DND-41 (cell line): ENCODE data around the gene PAPPA.

Experiments
- ATAC-seq: fragments of 200-7000 bp; cut with Tn5 transposase; 3 replicates; pipeline ENCODE4 v1.9.1; 2021; ENCODE audit warnings: low read depth; ENCODE audit not compliant: insufficient read depth
- DNase-seq: peaks from one replicate; pipeline ENCODE4 v3.0.0-alpha.2; 2020
- H2AFZ ChIP-seq: 2 replicates; pipeline ENCODE4 v1.6.0; 2012; ENCODE audit warnings: low read depth, low read length
- H3K27ac ChIP-seq: 2 replicates; pipeline ENCODE4 v1.5.1; 2012; ENCODE audit warnings: low read length, inconsistent platforms
- H3K27me3 ChIP-seq: fragments of 200-600 bp; sonication (generic); 2 replicates; pipeline ENCODE4 v1.6.0; 2012; ENCODE audit warnings: low read length, mild to moderate bottlenecking, inconsistent platforms; ENCODE audit not compliant: insufficient read depth, poor library complexity
- H3K36me3 ChIP-seq: 2 replicates; pipeline ENCODE4 v1.5.1; 2012; ENCODE audit warnings: low read length, inconsistent platforms; ENCODE audit not compliant: insufficient read depth
- H3K4me1 ChIP-seq: 2 replicates; pipeline ENCODE4 v1.5.1; 2012; ENCODE audit warnings: mild to moderate bottlenecking, low read length; ENCODE audit not compliant: insufficient read depth
- H3K4me2 ChIP-seq: 2 replicates; pipeline ENCODE4 v1.6.0; 2012; ENCODE audit warnings: mild to moderate bottlenecking, moderate library complexity, low read length, inconsistent platforms; ENCODE audit not compliant: insufficient read depth
- H3K4me3 ChIP-seq, 2 experiments: fragments of 200-600 bp in 1 of 2; shearing (Covaris generic) in 1 of 2; 2 replicates each; pipeline ENCODE4 v1.5.1; 2012 to 2016; ENCODE audit warnings: inconsistent platforms in 2 of 2, low read length in 2 of 2, mild to moderate bottlenecking in 2 of 2, low read depth in 1 of 2, moderate library complexity in 1 of 2
- H3K79me2 ChIP-seq: 2 replicates; pipeline ENCODE4 v1.6.0; 2012; ENCODE audit warnings: low read length, inconsistent platforms; ENCODE audit not compliant: insufficient read depth
- H3K9ac ChIP-seq: 2 replicates; pipeline ENCODE4 v1.6.0; 2012; ENCODE audit warnings: low read depth, mild to moderate bottlenecking, inconsistent platforms, low read length, moderate library complexity
- H3K9me3 ChIP-seq: 2 replicates; pipeline ENCODE4 v1.5.1; 2012; ENCODE audit warnings: low read length, moderate library complexity, mild to moderate bottlenecking, inconsistent platforms; ENCODE audit not compliant: insufficient read depth, severe bottlenecking
- H4K20me1 ChIP-seq: 2 replicates; pipeline ENCODE4 v1.6.0; 2012; ENCODE audit warnings: low read length; ENCODE audit not compliant: insufficient read depth
- CTCF ChIP-seq: IDR thresholded peaks from 2 replicates; pipeline ENCODE4 v1.5.1; 2012; ENCODE audit warnings: borderline replicate concordance, low read length, moderate library complexity, mild to moderate bottlenecking; ENCODE audit not compliant: poor library complexity, severe bottlenecking; ENCODE audit errors: extremely low read depth
- EZH2 ChIP-seq: IDR thresholded peaks from 3 replicates; pipeline ENCODE4 v1.6.1; 2012; ENCODE audit warnings: borderline replicate concordance, low read depth, mild to moderate bottlenecking, moderate library complexity, low read length, inconsistent platforms; ENCODE audit not compliant: severe bottlenecking

The PAPPA gene

GRCh38 chr9:116378873-116379272, 225.3 kb downstream of the PAPPA start:
- Histone ChIP-seq H3K27ac (no peak overlapping the region), H2AFZ (no peak overlapping the region), H3K4me3 (no peak overlapping the region), H3K9ac (no peak overlapping the region), H3K27me3 (no peaks in the 10 kb centered on the region), H4K20me1 (no peaks in the 10 kb centered on the region), H3K9me3 (no peaks in the 10 kb centered on the region), H3K4me1 (no peaks in the 10 kb centered on the region), H3K4me2 (no peak overlapping the region), H3K36me3 (no peaks in the 10 kb centered on the region), H3K79me2 (no peaks in the 10 kb centered on the region)
- ATAC-seq, result no peak
- TF ChIP-seq CTCF (no peak), EZH2 (no peak)
- no peak for DNase-seq

GRCh38 chr9:116379821-116380220, 226.2 kb downstream of the PAPPA start:
- H3K4me2 ChIP-seq, result no peak overlapping the region
- no peak overlapping the region for H2AFZ ChIP-seq
- H3K9ac ChIP-seq, result no peak overlapping the region
- no peak overlapping the region for H3K27ac ChIP-seq
- H3K9me3 ChIP-seq, result no peaks in the 10 kb centered on the region
- TF ChIP-seq EZH2 (no peak), CTCF (no peak)
- no peak for DNase-seq
- no peaks in the 10 kb centered on the region for H3K36me3 ChIP-seq
- H3K27me3 ChIP-seq, result no peaks in the 10 kb centered on the region
- H3K4me3 ChIP-seq, result no peak overlapping the region
- no peaks in the 10 kb centered on the region for H3K4me1 ChIP-seq
- ATAC-seq, result no peak
- H4K20me1 ChIP-seq, result no peaks in the 10 kb centered on the region
- no peaks in the 10 kb centered on the region for H3K79me2 ChIP-seq

- Histone ChIP-seq H3K27me3 (no peaks in the 10 kb centered on the region), H3K27ac (no peak overlapping the region), H3K4me1 (no peaks in the 10 kb centered on the region), H2AFZ (no peak overlapping the region), H3K4me2 (no peak overlapping the region), H3K36me3 (no peaks in the 10 kb centered on the region), H3K9me3 (no peaks in the 10 kb centered on the region), H4K20me1 (no peaks in the 10 kb centered on the region), H3K9ac (no peak overlapping the region), H3K79me2 (no peaks in the 10 kb centered on the region), H3K4me3 (no peak overlapping the region)
- ATAC-seq (no peak), DNase-seq (no peak)
- TF ChIP-seq EZH2 (no peak), CTCF (no peak)
Measured at GRCh38 chr9:116380496-116380995, 227.0 kb downstream of the PAPPA start.

- Histone ChIP-seq H3K79me2 (no peaks in the 10 kb centered on the region), H3K9ac (no peak overlapping the region), H2AFZ (no peak overlapping the region), H4K20me1 (no peaks in the 10 kb centered on the region), H3K4me3 (no peak overlapping the region), H3K9me3 (no peaks in the 10 kb centered on the region), H3K4me2 (no peak overlapping the region), H3K4me1 (no peaks in the 10 kb centered on the region), H3K27me3 (no peaks in the 10 kb centered on the region), H3K27ac (no peak overlapping the region), H3K36me3 (no peaks in the 10 kb centered on the region)
- DNase-seq, result no peak
- TF ChIP-seq CTCF, result no peak
- ATAC-seq, result no peak
Measured at GRCh38 chr9:116381350-116381749, 227.8 kb downstream of the PAPPA start.
